ENCODE data around the gene OXER1.

DNA sequence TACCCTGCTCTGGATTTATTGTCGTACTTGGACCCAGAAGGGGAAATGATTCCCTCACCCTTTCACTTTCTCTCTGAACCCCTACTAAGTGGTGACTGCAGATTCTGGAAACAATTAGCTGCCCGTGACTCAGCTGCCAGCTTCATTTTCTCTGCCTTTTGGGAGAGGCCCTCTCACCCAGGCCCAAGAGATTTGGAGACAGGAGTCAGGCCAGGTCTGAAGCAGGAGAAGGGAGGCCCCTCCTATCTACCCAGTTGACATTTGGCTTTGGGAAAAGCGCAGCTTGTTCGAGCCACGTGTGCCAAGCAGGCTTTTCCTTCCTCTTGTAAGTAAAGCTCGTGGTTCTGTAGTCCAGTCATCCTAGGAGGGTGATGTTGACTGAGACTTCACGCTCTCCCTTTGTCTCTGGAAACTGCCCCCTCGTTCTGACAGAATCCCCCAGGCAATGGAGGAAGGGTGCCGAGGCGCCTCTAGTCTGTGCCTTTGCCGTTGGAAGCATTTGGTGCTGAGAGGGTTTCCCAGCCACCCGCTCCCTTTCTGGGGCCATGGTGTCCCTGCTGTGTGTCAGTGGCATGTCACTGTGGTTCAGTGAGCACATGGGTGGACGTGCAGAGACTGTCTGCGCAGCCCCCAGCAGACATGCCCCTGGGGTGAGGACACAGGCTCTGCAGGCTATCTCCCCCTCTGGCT is 8.6 kb downstream of the OXER1 start:
- TF ChIP-seq GATA2 (IDR thresholded peaks at IDR 0.05; ENCODE audit: low read depth, low read length) (no peak), GATA3 (IDR thresholded peaks at IDR 0.05; ENCODE audit: low read depth, low read length) (no peak)
